Hematopoietic multipotent progenitor cell treated with erythropoietin and hydrocortisone succinate and interleukin-3 and kit ligand, for 15 days (in vitro differentiated cells): ENCODE results near the gene PRPF6.

Experiments
- DNase-seq: peaks from one replicate; pipeline ENCODE4 v3.0.0-alpha.2; 2015; ENCODE audit warnings: low spot score

Gene PRPF6

DNA sequence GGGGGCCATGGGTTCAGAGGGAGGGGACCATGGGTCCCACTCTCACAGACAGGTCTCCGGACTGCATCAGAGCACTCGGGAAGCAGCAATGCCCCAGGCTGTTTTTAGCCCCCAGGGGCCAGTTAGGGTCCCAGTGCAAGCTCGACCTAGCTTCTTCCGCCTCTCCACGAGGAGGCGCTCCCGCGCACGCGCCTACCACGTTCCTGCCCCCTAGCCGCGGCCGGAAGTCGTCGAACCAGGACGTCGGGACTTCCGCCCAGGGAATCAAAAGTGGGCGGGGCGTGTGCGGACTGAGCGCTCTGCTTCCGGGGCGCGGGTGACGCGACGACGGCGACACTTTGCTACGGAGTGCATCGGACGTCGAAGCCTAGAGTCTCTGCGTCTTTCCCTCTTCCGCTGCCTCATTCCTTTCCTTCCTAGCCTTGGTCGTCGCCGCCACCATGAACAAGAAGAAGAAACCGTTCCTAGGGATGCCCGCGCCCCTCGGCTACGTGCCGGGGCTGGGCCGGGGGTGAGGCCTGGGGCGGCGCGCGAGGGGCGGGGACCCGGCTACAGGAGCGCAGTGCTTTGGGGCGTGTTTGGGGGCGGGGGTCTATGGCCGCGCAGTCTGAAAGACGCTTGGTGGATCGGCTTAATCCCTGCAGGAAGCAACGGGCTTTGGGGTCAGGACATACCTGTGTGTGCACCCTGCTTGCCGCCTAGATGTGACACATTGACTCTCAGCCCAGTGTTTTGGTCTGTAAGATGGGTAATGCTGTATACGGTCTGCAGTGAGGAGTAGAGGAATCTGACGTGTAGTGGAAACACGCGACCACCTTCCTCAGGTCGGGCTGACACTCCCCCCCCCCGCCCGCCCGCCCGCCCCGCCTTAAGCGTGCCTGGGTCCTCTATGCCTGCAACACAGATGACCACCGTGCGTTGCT, at the start of gene PRPF6:
Gene PRPF6, plus strand, starts transcription at position 327 of the 923 bp plus-strand sequence. Its CDS starts 114 bp downstream, at position 441.
- peak; percentile 98 for DNase-seq

DNA sequence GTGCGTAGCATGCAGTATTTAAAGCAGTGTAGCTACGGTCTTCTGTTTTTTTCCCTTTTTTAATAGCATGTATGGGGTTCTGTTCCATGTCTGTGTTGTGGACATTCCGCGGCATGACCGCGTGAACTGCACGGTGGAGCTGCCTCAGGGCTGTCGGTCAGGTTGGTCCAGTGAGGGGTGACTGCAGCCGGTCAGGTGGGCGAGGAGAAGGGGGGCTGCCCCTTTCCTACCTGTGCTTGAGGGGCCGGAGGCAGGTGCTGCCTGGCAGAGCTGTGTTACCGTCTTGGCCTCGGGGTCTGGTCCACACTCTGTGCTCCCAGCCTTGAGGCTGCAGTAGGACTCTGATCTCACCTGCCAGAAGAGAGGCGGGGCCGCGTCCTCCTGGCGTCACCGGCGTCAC, 49.2 kb upstream of the PRPF6 start:
- no peak for DNase-seq

- DNase-seq: no peak
Measured at GRCh38 chr20:63932606-63933160, 48.2 kb upstream of the PRPF6 start.

GRCh38 chr20:63933646-63934045, 47.3 kb upstream of the PRPF6 start:
- no peak for DNase-seq

GRCh38 chr20:63934271-63935068, 46.5 kb upstream of the PRPF6 start:
- no peak for DNase-seq

- DNase-seq: no peak
Measured at GRCh38 chr20:63935447-63935846, 45.5 kb upstream of the PRPF6 start.

GRCh38 chr20:63937596-63937995, 43.3 kb upstream of the PRPF6 start:
- no peak for DNase-seq

DNA sequence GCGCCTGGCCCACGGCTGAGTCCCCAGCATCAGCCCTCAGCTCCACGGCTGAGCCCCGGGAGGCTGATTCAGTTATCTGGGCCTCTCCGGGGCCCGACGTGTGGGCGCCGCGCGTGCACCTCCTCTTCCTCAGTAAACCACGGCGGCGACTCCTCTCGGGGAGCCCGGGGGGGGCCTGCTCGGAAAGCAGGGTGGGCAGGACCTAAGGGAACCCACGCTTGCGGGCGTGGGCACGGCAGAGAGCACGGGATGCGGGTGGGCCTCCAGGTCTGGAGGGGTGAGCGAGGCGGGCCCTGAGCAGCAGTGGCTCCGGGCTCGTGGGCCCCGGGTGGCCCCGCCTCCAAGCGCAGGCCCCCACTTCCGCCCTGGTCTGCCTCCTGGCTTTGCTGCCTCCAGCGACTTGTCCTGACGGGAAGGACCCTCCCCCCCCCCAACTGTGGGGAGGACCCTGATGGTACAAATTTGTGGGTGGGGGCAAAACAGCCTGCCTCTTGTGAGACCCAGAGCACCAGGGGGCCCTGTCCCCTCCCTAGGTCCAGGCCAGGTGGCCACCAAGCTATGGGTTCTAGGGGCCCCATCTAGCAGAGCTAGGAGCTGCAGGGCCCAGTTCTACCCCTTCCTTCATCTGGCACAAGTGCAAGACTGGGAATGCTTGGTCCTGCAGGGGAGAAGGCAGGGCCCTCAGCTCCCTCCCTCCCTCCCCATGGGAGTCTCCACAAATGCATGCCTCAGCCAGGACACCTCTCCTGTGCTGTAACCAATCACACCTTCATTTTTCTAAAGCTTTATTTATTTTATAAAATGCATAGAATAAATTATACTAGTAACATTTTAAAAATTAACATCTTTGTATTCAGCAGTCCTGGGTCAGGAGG, 41.6 kb upstream of the PRPF6 start:
- DNase-seq: no peak

DNA sequence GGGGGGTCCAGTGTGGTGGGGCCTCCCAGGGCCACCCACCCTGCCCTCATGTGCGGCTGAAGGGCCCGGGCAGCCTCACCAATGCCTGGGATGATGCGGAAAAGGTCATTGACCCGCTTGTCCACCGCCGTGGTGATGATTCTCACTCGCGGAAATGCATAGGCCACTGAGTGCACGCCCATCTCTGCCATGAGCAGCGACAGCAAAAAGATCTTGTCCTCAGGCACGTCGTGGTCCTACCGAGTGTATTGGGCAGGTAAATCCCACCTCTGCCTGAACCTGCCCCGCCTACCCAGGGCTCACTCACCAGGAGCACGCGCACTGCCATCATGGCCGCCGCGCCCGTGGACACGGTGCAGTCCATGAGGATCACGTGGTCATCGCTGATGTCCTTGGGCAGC, 40.9 kb upstream of the PRPF6 start:
- no peak for DNase-seq

DNA sequence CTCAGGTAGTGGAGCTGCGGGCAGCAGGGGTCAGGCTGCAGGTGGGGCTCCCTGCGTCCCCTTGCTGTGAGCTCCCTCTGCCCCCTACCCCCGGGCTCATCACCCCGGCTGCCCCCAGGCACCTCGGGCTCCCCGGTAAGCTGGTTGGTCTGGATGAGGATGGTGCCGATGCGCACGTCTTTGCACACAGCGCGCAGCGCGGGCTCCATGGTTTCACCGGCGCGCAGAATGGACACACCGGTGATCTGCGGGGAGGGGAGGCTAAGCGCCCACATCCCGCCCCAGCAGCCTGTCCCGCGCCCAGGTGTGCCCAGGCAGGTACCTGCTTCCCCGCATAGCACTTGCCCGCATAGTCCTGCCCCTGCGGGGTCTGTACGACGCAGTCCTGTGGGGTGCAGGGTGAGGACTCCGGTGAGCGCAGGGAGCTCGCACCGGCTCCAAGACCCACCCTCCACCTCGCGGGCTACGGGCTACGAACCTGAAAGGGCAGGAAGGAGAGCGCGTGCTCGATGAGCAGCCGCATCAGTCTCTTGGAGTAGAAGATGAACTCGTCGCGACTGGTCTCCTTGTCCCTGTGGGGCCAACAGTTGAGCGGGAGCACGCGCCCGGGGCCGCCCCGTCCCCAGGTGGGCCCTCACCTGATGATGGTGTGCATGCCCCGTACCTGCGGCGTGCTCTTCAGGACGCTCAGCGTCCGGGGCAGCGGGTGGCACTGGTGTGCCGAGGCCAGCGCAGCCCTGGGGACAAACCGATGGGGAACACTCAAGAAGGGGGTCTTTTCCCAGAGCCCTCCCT, 40.3 kb upstream of the PRPF6 start:
- no peak for DNase-seq

DNA sequence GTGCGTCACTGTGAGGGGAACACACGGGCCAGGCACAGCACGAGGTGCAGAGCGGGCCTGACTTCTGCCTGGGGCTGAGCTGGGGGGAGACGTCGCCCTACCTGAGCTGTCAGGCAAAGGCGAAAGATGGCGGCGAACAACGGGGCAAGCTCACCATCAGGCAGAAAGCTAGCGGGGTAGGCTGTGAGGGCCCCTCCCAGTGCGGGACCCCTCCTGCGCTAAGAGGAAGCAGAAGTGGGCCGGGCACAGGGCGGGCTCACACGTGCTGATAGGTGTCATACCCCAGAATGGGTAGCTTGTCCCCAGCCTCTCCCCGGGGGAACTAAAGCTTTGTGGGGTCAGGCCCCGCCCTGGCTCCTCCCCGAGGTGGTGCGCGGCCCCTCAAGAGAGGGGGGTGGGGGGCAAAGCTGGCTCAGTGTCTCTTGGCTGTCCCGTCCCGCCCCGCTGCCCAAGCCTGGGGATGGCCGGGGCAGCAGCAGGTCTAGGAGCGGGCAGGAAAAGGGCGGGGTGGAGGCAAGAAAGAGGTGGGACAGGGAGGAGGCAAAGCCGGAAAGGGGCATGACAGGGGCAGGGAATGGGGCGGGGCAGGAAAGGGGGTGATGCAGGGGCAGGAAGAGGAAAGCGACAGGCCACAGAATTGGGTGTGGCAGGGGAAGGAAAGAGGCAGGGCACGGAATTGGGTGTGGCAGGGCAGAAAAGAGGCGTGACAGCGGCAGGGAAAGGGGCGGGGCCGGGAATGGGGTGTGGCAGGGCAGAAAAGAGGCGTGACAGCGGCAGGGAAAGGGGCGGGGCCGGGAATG, 39.5 kb upstream of the PRPF6 start:
- peak; percentile 19 for DNase-seq

DNA sequence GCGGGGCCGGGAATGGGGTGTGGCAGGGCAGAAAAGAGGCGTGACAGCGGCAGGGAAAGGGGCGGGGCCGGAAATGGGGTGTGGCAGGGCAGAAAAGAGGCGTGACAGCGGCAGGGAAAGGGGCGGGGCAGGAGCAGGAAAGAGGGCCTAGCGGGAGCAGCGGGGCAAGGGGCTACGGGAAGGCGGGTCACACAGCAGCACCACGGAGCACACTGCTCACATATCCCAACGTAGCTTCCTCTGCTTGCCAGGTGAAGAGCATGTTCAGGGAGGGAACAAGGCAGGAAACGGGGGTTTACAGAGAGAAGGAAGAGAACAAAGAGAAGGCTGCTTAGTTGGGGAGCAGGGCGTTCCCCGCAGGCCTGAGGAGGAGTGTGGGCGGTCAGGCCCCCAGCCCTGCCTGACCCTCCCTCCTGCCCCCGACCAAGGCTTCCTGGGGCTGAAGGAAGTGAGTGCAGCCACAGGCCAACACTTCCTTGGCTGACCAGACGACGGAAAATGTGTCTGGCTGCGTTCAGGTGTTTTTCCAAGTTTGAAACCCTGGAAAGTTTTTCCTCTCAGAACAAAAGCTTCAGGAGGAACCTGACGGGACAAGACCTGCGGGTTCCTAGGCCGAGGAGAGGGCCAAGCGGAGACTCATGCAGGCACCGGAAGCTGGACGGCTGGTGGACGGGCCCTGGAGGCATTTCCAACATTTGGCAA, 38.5 kb upstream of the PRPF6 start:
- no peak for DNase-seq

DNA sequence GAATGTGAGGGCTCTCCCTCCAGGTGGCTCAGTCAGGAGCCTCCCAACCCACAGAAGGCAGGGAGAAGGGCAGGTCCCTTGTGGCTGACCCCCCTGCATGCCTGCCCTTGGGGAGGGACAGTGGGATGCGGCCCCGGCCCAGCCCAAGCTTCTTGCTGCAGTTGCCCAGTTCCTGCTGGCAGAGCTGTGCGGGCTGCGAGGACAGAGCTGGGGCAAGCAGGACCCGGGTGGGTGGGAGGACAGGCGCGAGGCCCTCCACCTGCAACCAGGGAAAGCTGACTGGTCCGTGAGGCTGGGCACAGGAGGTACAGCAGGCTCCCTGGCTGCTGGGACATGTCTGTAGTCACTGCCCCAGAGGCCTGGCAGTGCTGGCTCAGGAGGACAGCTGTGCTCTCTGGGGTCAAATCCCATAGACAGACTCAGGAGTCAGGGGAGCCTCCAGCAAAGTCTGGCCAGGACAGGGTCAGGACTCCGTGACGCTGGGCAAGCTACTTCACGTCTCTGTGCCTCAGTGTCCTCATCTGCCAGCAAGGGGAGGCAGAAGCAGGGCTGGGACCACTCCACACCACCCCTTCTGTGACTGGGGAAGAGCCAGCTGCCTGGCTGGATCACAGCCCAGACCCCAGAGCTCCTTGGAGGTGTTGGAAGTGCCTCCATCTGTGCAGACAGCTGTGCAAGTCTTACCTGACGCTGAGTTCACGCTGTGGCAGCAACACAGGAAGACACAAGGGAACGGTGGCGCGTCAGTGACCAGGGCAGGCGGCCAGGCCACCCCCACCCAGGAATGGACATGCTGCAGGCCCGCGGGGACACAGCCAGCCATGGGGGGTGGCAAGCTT, 37.7 kb upstream of the PRPF6 start:
- no peak for DNase-seq

DNA sequence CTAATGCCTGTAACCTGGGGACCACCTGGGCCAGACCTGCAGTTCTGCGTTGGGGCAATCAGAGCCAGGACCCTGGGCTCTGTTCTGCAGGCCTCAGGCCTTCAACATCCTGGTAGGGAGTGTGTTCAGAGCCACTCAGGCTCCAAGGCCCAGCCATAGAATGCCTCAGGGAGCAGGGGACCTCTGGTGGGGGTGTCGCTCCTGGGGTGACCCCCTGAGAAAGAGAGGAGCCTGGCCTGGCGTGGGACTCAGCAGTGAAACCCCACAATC, 37.2 kb upstream of the PRPF6 start:
- DNase-seq: no peak

DNA sequence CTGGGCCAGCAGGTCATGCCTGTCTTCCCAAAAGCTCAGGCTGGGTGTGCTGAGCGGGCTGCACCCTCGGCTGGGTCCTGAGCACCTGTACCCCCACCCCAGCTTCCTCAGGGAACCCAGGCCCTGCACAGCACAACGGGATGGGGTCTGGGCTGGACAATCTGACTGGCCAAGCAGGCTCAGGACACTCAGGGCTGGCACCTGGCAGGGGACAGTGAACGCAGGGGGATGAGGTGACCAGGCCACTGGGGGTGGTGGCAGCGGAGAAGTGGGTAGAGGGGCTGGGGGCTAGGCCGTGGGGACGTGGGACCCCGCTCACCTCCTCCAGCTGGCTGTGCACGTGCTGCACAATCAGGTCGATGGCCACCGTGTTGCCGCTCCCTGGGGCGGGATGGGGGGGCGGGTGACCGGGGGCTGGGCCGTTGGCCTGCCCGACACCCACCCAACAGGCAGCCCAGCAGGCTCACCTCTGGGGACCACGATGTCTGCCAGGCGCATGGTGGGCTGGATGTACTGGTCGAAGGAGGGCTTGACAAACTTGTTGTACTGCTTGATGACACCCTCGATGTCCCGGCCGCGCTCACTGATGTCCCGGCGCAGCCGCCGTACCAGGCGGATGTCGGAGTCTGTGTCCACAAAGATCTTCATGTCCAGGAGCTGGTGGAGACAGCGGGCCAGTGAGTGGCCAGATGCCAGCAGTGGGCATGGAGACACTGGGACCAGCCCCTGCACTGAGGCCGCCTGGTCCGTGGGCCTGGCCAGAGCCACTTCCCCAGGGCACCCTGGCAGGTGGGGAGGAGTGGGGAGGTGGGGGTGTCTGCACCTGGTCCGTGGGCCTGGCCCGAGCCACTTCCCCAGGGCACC, 36.6 kb upstream of the PRPF6 start:
- no peak for DNase-seq

GRCh38 chr20:63945031-63945658, 35.8 kb upstream of the PRPF6 start:
- DNase-seq: no peak
